GM18858 (cell line): Measurements from ENCODE around the gene HOXB13.
"Not testable (repeated sequence)": the region's sequence is repeated elsewhere in the genome, so short reads cannot be mapped to it uniquely, and the experiment has no call there.

Experiments
- ATAC-seq: cut with Tn5 transposase; IDR thresholded peaks from one replicate; pipeline ENCODE4 v1.9.1; 2021; ENCODE audit not compliant: unreplicated experiment

HOXB13 gene

GRCh38 chr17:48726916-48727286 is 1.6 kb downstream of the HOXB13 start:
- no peak for ATAC-seq

DNA sequence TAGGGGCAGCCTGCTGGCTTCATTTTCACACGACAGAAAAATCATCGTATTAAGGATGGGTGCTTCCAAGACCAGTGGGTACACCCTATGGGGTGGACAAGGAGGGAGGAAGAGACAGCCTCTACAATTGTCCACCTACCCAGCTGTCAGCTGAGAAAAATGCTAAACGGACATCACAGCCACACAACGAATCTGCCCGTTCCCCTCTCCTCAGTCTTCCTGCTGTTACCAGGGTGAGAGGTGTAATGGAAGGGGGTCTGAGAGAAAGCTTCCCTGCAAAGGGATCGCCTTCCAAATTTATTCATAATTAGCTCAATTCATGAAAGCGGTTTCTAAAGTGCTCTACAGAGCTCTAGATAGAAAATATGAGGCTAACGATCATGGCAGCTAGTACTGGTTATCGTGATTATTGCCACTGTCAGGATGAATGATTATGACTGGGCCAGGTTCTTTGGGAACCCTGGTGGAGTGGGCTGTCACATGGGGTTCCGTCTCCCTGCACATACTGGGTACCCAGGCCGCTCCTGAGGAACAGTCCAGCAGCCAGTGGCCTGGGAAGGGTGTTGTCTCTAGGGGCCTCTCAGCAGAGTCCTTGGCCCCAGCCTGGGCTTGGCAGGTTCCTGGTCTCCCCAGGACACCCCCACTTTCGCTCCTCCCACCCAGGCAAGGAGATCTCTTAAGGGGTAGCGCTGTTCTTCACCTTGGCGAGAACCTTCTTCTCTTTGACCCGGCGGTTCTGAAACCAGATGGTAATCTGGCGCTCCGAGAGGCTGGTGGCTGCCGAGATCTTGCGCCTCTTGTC is 2.2 kb downstream of the HOXB13 start:
- ATAC-seq: no peak

GRCh38 chr17:48725288-48726064 is 3.1 kb downstream of the HOXB13 start:
- no peak for ATAC-seq

- ATAC-seq: no peak
Measured at GRCh38 chr17:48725004-48725287, 3.6 kb downstream of the HOXB13 start.

GRCh38 chr17:48724251-48725003 is 4.1 kb downstream of the HOXB13 start:
- no peak for ATAC-seq

- ATAC-seq: no peak
Measured at GRCh38 chr17:48723423-48724250, 4.9 kb downstream of the HOXB13 start.

DNA sequence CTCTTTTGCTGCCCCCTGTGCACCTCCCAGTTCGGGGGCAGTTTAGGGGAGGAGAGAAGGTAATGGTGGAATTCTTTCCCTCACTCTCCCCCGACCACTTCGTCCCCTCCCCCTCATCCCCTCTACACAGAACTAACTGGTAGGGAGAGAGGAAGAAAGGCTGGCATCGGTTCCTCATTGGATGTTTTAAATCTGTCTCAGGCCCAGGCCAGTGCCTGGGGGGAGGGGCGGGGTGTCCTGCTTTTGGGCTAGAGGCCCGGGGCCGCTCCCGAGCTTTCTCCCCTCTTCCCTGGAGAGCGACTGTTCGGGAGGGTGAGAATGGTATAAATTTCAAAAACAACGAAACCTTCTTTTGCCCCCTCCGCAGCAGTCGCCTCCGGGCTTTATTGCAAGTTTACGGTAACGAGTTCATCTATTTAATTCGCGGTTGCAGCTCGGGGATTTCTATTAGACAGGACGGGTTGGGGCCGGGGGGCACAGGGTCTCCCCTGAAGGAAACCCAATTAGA is 5.6 kb downstream of the HOXB13 start, which contains the start of gene PRAC2:
Gene PRAC2, plus strand, starts transcription at position 271 of the 508 bp plus-strand sequence. CDS start 1,226 bp downstream, outside the sequence.
- no peak for ATAC-seq

- ATAC-seq: no peak
Measured at GRCh38 chr17:48722201-48722907, 6.2 kb downstream of the HOXB13 start, which contains the start of gene PRAC1. Gene PRAC1, minus strand, starts transcription at chr17:48722518. Its CDS starts 126 bp downstream, at chr17:48722392.

DNA sequence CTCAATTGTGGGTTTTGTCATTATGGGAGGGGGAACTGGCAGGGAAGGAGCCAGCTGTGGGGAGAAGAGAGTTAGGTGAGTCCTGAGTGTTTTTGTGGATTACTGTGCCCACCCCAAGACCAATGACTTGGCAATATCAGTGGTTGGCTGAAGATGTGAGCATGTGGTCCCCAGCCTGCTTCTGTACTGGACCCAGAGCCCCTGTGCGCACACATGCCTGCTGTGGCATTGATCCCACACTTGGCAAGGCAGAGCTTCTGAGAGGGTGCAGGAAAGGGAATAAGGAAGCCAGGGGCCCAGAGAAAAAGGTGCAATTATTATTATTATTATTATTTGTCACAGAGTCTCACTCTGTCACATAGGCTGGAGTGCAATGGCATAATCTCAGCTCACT is 7.5 kb downstream of the HOXB13 start:
- ATAC-seq: no peak

DNA sequence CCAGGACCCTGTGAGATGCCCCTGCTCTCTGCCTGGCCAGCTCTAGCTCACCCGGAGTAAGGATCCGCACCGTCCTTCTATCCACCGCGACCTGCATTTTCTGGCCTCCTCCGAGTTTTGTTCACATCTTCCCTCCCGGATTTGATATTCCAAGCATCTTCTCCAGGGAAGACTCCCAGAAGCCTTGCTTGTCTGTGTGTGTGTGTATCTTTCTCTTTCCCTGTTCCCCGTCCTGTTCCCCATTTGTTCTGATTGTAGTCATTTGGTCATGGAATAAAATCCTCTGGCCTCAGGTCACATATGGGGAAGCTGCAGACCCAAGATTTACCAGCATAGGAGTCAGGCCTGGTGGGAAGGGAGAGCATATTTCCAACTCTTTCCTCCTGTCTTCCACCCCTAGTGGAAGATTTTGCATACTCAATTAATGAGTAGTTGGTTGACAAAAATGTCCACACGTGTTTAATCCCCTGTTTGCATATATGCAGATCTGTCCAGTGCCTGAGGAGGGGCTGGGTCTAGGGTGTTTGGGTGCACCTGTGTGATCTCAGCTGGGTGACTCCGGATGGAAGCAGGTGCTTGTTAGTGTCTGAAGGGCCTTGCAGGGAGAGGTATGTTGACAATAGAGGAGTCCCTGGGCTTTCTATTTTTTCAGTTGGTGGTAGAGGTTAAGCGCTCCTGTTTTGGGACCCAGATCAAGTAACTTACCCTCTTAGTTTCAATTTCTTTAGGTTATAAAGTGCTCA is 8.1 kb downstream of the HOXB13 start:
- no peak for ATAC-seq

- no peak for ATAC-seq
Measured at GRCh38 chr17:48719642-48720265, 8.8 kb downstream of the HOXB13 start.

DNA sequence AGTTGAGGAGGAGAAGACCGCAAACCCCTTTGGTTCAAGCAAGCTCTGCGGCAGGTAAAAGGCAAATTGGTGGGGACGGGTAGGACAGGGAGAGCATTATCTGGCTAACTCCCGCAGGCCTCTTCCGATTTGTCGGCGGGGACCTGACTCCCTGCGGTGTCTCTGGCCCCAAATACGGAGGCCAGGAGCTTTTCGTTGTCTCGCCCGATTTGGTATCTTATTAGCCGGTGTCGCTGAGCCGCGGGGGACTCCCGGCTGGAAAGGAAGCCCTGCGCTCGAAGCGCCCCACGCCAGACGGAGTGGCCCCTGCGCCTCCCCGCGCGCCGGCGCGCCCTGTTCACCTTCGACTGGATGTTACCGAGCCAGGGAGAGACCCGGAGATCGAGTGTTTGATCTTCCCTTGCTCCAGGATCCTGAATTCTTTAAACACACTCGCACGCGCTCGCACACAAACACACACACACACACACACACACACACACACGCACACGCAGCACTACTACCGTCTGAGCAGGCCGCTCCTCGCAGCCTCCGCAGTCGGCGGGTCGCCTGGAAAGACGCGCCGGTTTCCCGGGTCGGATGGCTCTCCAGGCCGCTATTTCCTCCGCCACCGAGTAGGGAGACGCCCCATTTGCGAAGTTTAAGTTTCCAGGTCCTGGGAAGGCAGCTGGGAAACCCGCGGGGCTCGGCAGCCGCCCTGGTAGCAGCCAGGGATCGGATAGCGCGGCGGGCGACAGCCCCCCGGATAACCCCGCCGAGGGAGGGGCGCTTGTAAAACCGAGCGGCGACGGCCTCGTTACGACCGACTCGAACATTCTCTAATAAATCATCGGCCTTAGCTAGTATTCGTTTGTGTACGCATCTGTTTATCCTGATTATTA is 9.5 kb downstream of the HOXB13 start:
- no peak for ATAC-seq

- no peak for ATAC-seq
Measured at GRCh38 chr17:48718227-48718760, 10.3 kb downstream of the HOXB13 start.

DNA sequence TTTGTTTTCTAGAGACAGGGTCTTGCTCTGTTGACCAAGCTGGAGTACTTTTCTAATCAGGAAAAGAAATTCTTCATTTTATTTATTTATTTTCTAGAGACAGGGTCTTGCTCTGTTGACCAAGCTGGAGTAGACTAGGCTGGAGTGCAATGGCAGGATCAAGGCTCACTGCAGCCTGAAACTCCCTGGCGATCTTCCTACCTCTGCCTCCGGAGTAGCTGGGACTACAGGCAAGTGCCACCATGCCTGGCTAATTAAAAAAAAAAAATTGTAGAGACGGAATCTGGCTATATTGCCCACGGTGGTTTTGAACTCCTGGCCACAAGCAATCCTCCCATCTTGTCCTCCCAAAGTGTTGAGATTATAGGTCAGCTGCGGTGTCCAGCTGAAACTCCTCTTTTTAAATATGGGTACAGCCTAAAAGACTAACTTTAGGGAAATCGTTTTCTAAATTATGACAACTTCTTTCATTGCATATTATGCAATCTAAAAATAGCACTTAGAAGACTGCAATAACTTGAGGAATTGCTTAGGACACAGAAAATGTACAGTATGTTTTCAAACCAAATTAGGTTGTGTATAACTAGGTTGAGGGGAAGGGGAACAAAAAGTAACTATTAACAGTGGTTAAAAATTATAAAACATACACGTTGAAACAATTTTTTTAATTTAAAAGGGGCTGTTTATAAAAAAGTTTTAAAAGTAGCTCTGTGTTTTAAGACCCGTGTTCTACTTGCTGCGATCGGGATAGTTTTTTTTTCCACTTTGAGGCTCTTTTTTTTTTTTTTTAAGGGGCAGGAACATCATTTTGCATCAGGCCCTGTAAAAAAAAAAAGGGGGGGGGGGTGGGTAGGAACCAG is 11.0 kb downstream of the HOXB13 start:
- no peak for ATAC-seq

DNA sequence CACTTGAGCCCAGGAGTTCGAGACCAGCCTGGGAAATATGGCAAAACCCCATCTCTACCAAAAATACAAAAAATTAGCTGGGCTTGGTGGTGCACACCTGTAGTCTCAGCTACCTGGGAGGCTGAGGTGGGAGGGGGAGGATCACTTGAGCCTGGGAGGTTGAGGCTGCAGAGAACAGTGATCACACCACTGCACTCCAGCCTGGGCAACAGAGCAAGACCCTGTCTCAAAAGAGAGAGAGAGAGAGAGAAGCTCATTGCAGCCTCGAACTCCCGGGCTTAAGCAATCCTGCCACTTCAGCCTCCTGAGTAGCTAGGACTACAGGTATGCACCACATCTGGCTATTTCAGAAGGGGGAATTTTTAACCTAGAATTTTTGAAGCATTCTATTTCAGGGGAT is 12.0 kb downstream of the HOXB13 start:
- ATAC-seq: not testable (repeated sequence)
